Measurements from ENCODE around the gene C11orf52.

- no peak for TF ChIP-seq CTCF (conservative IDR thresholded peaks at IDR 0.05 in 1 of 2, IDR thresholded peaks at IDR 0.05 in 1 of 2; ENCODE audit: extremely low read depth in 1 of 2, insufficient read depth in 1 of 2, low read depth in 1 of 2, low read length in 2 of 2)
- no peak for TF ChIP-seq EZH2 (IDR thresholded peaks at IDR 0.05; ENCODE audit: borderline replicate concordance, low read length)
Measured at GRCh38 chr11:111908639-111909305, 9.9 kb upstream of the C11orf52 start.

Data from mammary epithelial cell (primary cell).